Natural killer cell (primary cell): Measurements from ENCODE around the gene KRT33B. TPM values are rescaled to one million over a fixed set of nuclear protein-coding genes. Genes with fewer than 3 reads are reported as not detected.
A peak's percentile ranks its signal among the peaks of the same experiment; 100 is the strongest.

Experiments
- ATAC-seq, 3 donors: fragments of 150-1000 bp in 2 of 3; fragments of 200-7000 bp in 1 of 3; cut with Tn5 transposase; 1 replicate in 1 of 3; 2 replicates in 2 of 3; pipeline ENCODE4 v1.10.0; 2021; ENCODE audit warnings: mild to moderate bottlenecking in 2 of 3, moderate library complexity in 2 of 3
- DNase-seq, 2 donors: peaks; one replicate each; pipeline versions ENCODE4 v3.0.0 to v3.0.0-alpha.2; 2013 to 2021; ENCODE audit warnings: mixed read lengths in 1 of 2
- H3K27ac ChIP-seq: one replicate; pipeline ENCODE4 v1.5.1; 2013; ENCODE audit warnings: mild to moderate bottlenecking, low read length
- H3K27me3 ChIP-seq: one replicate; pipeline ENCODE4 v1.6.1; 2013; ENCODE audit warnings: low read length; ENCODE audit not compliant: control insufficient read depth, insufficient read depth
- H3K36me3 ChIP-seq: one replicate; pipeline ENCODE4 v1.6.1; 2013; ENCODE audit warnings: low read length; ENCODE audit not compliant: control insufficient read depth, insufficient read depth
- H3K4me1 ChIP-seq: one replicate; pipeline ENCODE4 v1.6.1; 2013; ENCODE audit warnings: low read length; ENCODE audit not compliant: control insufficient read depth, insufficient read depth
- H3K4me3 ChIP-seq: one replicate; pipeline ENCODE4 v1.5.1; 2013; ENCODE audit warnings: low read length
- H3K9me3 ChIP-seq: one replicate; pipeline ENCODE4 v1.6.1; 2013; ENCODE audit warnings: low read length; ENCODE audit not compliant: control insufficient read depth, insufficient read depth
- H3K27ac Mint-ChIP-seq, 2 donors: one replicate each; pipeline ENCODE4 v1.8.0; 2022; ENCODE audit warnings: mild to moderate bottlenecking in 2 of 2, mixed read lengths in 2 of 2, moderate library complexity in 1 of 2
- H3K27me3 Mint-ChIP-seq, 2 donors: one replicate each; pipeline ENCODE4 v1.8.0; 2022; ENCODE audit warnings: low read depth in 2 of 2, mixed read lengths in 2 of 2
- H3K36me3 Mint-ChIP-seq: one replicate; pipeline ENCODE4 v1.8.0; 2022; ENCODE audit warnings: mixed read lengths
- H3K4me1 Mint-ChIP-seq, 2 donors: one replicate each; pipeline ENCODE4 v1.8.0; 2022; ENCODE audit warnings: mixed read lengths in 2 of 2
- H3K4me3 Mint-ChIP-seq: one replicate; pipeline ENCODE4 v1.8.0; 2022; ENCODE audit warnings: mild to moderate bottlenecking, moderate library complexity, mixed read lengths
- H3K9me3 Mint-ChIP-seq, 2 donors: one replicate each; pipeline ENCODE4 v1.8.0; 2022; ENCODE audit warnings: mixed read lengths in 2 of 2
- WGBS: methylation state at CpG from one replicate; pipeline ENCODE4 v1.1.7; 2013; ENCODE audit warnings: missing lambda C conversion rate; ENCODE audit not compliant: insufficient coverage; 5-methylcytosine and 5-hydroxymethylcytosine counted together
- intact Hi-C: fragments of 100-400 bp; cut with micrococcal nuclease; formaldehyde crosslinking; loops from one replicate; pipeline ENCODE4 v1.14.2; 2022
- total RNA-seq, 4 donors: library from RNA; stranded (reverse); fragments of 120-200 nt in 1 of 4; gene quantifications; one replicate each; pipeline versions ENCODE4 v1.2.3 to v1.2.4, GENCODE V29; 2013 to 2022
- TF ChIP-seq, protein P1 (sequence below): fragments of 200-600 bp; IDR thresholded peaks from one replicate; pipeline ENCODE4 v1.8.0; 2022; ENCODE audit warnings: antibody characterized with exemption

KRT33B gene
- total RNA-seq, 3 donors from 2014 or later (not counting 1 experiment from before 2014, with no cell fraction given) = not detected

DNA sequence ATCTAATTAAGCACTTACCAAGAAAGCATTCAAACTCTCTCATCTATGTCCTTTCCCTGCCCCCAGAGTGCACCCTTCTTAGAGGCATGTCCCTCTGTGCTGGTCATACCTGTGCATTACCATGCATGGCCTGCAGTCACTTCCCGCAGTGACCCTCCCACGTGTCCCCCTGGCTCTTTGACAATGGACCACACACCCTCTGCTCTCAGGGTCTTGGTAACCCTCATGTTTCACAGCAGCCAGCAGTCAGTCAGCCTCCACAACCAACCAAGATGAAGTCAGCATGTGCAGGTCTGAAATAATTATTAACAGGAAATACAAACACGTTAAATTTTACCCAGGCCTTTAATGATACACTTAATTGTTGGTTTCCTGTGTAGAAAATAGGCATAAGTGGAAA, 29.1 kb downstream of the KRT33B start:
- Mint-ChIP-seq H3K4me3 (no peak overlapping the region), H3K9me3 (peaks cover 0 to 5% of the 10 kb centered on the region in 2 donors), H3K27ac (peak overlapping the region; percentile 5 to 10), H3K27me3 (peaks cover 0 to 8% of the 10 kb centered on the region in 2 donors), H3K4me1 (peaks cover 36 to 41% of the 10 kb centered on the region in 2 donors), H3K36me3 (peaks cover 12% of the 10 kb centered on the region)
- ATAC-seq (no peak), DNase-seq (no peak)
- no peak overlapping the region for H3K4me3 ChIP-seq
- H3K9me3 ChIP-seq = peaks cover 9% of the 10 kb centered on the region
- no peaks in the 10 kb centered on the region for H3K36me3 ChIP-seq
- WGBS = 83% methylated on average over 2 of the region's 3 CpGs
- H3K4me1 ChIP-seq = peaks cover 41% of the 10 kb centered on the region
- H3K27me3 ChIP-seq = no peaks in the 10 kb centered on the region
- intact Hi-C loops = no loop called here
- peak overlapping the region; percentile 84 for H3K27ac ChIP-seq
- TF ChIP-seq, protein P1, sequence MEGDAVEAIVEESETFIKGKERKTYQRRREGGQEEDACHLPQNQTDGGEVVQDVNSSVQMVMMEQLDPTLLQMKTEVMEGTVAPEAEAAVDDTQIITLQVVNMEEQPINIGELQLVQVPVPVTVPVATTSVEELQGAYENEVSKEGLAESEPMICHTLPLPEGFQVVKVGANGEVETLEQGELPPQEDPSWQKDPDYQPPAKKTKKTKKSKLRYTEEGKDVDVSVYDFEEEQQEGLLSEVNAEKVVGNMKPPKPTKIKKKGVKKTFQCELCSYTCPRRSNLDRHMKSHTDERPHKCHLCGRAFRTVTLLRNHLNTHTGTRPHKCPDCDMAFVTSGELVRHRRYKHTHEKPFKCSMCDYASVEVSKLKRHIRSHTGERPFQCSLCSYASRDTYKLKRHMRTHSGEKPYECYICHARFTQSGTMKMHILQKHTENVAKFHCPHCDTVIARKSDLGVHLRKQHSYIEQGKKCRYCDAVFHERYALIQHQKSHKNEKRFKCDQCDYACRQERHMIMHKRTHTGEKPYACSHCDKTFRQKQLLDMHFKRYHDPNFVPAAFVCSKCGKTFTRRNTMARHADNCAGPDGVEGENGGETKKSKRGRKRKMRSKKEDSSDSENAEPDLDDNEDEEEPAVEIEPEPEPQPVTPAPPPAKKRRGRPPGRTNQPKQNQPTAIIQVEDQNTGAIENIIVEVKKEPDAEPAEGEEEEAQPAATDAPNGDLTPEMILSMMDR = no peak

DNA sequence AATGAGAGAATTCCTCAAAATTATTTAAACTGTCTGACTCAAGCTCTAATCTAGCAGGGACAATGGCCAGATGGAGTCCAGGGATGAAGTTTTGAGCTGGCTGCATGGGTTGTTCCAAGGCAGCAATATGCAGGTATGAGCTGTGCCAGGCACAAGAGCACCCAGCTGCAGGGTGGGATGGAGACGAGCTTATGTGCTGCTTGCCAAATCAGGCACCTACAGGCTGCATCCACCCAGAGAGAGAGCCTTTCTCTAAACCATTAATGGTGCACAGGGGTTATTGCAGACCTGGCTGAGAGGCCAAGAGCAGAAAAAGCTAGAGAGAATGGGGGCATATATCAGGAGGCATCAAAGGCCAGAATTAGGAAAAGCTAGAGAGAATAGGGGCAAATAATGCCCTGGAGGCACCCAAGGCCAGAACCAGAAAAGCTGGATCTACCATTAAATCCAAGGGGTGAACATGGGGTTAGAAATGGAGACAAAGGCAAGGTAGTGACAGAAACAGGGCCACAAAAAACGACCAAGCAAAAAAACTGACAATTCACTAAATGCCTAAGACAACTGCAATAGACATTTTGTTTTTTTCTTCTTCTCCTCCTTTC, 29.9 kb downstream of the KRT33B start:
- no peak overlapping the region for H3K4me3 ChIP-seq
- DNase-seq = no peak
- H3K27me3 Mint-ChIP-seq = peaks cover 0 to 10% of the 10 kb centered on the region in 2 donors

DNA sequence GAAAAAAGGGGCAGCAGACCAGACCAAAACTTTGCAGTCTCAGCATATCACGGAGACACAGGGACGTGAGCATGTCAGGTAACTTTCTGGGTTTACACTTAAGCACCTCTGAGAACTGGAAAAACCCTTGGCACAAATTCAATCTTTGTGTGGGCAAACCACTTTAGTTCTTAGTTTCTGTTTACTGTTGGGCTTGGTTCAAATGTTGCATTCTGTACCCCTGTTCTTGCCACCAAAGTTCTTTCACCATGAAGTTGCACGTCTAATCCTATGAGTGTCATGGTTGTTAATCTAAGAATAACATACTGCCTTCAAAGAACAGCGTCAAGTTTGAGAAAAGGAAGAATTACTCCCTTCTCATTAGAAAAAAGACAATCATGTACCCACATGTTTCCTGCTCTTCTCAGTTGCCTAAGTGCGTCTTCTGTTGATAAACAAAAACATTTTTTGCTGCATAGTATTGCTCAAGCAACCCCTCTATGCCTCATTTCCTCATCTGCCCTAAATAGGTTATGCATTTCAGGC, 30.6 kb downstream of the KRT33B start:
- Histone ChIP-seq H3K36me3 (no peaks in the 10 kb centered on the region), H3K27me3 (no peaks in the 10 kb centered on the region), H3K9me3 (peaks cover 9% of the 10 kb centered on the region), H3K27ac (peak overlapping the region; percentile 84), H3K4me3 (no peak overlapping the region), H3K4me1 (peaks cover 56% of the 10 kb centered on the region)
- Mint-ChIP-seq H3K4me1 (peaks cover 36 to 56% of the 10 kb centered on the region in 2 donors), H3K27ac (peak overlapping the region; percentile 10 to 60), H3K27me3 (peaks cover 0 to 12% of the 10 kb centered on the region in 2 donors), H3K4me3 (peak overlapping the region; percentile 37), H3K36me3 (peaks cover 12% of the 10 kb centered on the region), H3K9me3 (peaks cover 0 to 5% of the 10 kb centered on the region in 2 donors)
- intact Hi-C loops = no loop called here
- TF ChIP-seq, protein P1 = no peak
- DNase-seq (peak in 1 of 2 donors; percentile 93), ATAC-seq (peak; percentile 65 to 75 (median 66))
- WGBS = 13% methylated on average over 5 of the region's 5 CpGs

More for the DNA sequence above, 29.9 kb downstream of the KRT33B start:
- Mint-ChIP-seq H3K27ac (peak overlapping the region; percentile 10 to 60), H3K36me3 (peaks cover 12% of the 10 kb centered on the region), H3K9me3 (peaks cover 0 to 5% of the 10 kb centered on the region in 2 donors), H3K4me1 (peaks cover 36 to 49% of the 10 kb centered on the region in 2 donors), H3K4me3 (peak overlapping the region; percentile 37)
- WGBS = 59% methylated on average over 2 of the region's 2 CpGs
- H3K36me3 ChIP-seq = no peaks in the 10 kb centered on the region
- intact Hi-C loops = no loop called here
- H3K9me3 ChIP-seq = peaks cover 9% of the 10 kb centered on the region
- H3K4me1 ChIP-seq = peaks cover 49% of the 10 kb centered on the region
- no peak for ATAC-seq
- H3K27ac ChIP-seq = peak overlapping the region; percentile 84
- TF ChIP-seq, protein P1 = no peak
- no peaks in the 10 kb centered on the region for H3K27me3 ChIP-seq
